Measurements from ENCODE around the gene COQ2.

DNA sequence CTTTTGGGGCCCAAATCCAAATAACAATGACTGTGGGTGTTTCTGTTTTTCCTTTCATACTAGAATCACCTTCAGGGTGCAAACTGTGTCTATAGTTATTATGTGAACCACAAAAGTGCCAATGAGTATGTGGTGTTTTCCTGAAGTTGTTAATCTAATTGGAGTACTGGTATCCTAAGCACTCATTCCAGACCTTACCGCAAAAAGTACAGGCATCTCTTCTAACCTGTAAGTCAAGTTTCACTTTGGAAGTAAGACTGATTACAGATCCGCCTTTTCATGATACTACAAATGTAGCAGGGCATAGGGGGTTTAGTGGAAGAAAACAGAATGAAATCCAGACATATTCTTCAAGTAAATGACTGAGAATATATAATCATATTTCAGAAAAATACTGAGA, 16.1 kb downstream of the COQ2 start:
- TF ChIP-seq, protein P1, sequence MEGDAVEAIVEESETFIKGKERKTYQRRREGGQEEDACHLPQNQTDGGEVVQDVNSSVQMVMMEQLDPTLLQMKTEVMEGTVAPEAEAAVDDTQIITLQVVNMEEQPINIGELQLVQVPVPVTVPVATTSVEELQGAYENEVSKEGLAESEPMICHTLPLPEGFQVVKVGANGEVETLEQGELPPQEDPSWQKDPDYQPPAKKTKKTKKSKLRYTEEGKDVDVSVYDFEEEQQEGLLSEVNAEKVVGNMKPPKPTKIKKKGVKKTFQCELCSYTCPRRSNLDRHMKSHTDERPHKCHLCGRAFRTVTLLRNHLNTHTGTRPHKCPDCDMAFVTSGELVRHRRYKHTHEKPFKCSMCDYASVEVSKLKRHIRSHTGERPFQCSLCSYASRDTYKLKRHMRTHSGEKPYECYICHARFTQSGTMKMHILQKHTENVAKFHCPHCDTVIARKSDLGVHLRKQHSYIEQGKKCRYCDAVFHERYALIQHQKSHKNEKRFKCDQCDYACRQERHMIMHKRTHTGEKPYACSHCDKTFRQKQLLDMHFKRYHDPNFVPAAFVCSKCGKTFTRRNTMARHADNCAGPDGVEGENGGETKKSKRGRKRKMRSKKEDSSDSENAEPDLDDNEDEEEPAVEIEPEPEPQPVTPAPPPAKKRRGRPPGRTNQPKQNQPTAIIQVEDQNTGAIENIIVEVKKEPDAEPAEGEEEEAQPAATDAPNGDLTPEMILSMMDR (optimal IDR thresholded peaks at IDR 0.05 in 1 of 3, IDR thresholded peaks at IDR 0.05 in 1 of 3, conservative IDR thresholded peaks at IDR 0.05 in 1 of 3; ENCODE audit: extremely low read depth in 1 of 3, insufficient read depth in 2 of 3, low read length in 3 of 3) = no peak
- TF ChIP-seq EZH2 (IDR thresholded peaks at IDR 0.05; ENCODE audit: low read length) = no peak
